Thyroid gland (tissue), 4 donors: ENCODE results near the gene KAZN. TPM values are rescaled to one million over a fixed set of nuclear protein-coding genes. Genes with fewer than 3 reads are reported as not detected.

Experiments
- DNase-seq, 2 donors: peaks; one replicate each; pipeline ENCODE4 v3.0.0-alpha.2; 2019
- H3K27ac ChIP-seq, 3 donors: fragments of 200-600 bp; sonication (generic); 1 replicate in 2 of 3; 2 replicates in 1 of 3; pipeline ENCODE4 v1.5.1; 2016 to 2019; ENCODE audit warnings: mild to moderate bottlenecking in 1 of 3, moderate library complexity in 1 of 3
- H3K27me3 ChIP-seq: fragments of 200-600 bp; sonication (generic); one replicate; pipeline ENCODE4 v1.5.1; 2019
- H3K36me3 ChIP-seq, 2 donors: fragments of 200-600 bp; sonication (generic); one replicate each; pipeline ENCODE4 v1.5.1; 2016 to 2019
- H3K4me1 ChIP-seq, 2 donors: fragments of 200-600 bp; sonication (generic); one replicate each; pipeline ENCODE4 v1.5.1; 2017 to 2019
- H3K4me3 ChIP-seq, 3 donors: fragments of 200-600 bp; sonication (generic); replicated peaks in 1 of 3; 1 replicate in 2 of 3; 2 replicates in 1 of 3; pipeline ENCODE4 v1.5.1; 2016; ENCODE audit warnings: mild to moderate bottlenecking in 1 of 3
- H3K9me3 ChIP-seq: fragments of 200-600 bp; sonication (generic); one replicate; pipeline ENCODE4 v1.5.1; 2017
- CTCF ChIP-seq, 6 experiments: fragments of 200-600 bp in 3 of 6; fragments of 450-650 bp in 3 of 6; sonication (generic) in 3 of 6; IDR thresholded peaks; one replicate each; pipeline ENCODE4 v1.5.1; 2016 to 2019; ENCODE audit warnings: antibody characterized with exemption in 6 of 6, mild to moderate bottlenecking in 2 of 6, inconsistent platforms in 1 of 6, moderate library complexity in 1 of 6
- POLR2A ChIP-seq, 2 donors: fragments of 450-650 bp; IDR thresholded peaks; one replicate each; pipeline ENCODE4 v1.6.1; 2017; ENCODE audit warnings: antibody characterized with exemption in 2 of 2, mild to moderate bottlenecking in 2 of 2, moderate library complexity in 1 of 2
- WGBS, 2 donors: methylation state at CpG; one replicate each; pipeline ENCODE4 v1.1.5; 2017; 5-methylcytosine and 5-hydroxymethylcytosine counted together
- intact Hi-C: fragments of 100-400 bp; cut with DNase I; formaldehyde crosslinking; loops from one replicate; pipeline ENCODE4 v1.15.1; 2023
- total RNA-seq, 4 donors: library from RNA; depleted of rRNA; stranded (reverse); fragments of >200 nt; gene quantifications; one replicate each; pipeline ENCODE4 v1.2.3, GENCODE V29; 2016

The KAZN gene
- total RNA-seq, 4 donors from 2014 or later, result 14.8 to 28.6 (median 18.2) TPM

- no peak for TF ChIP-seq CTCF (IDR thresholded peaks at IDR 0.05)
- no peak for TF ChIP-seq POLR2A (IDR thresholded peaks at IDR 0.05)
- no peak for DNase-seq
- 84 to 86% methylated on average over 15 of the region's 15 CpGs for WGBS, 2 donors
- H3K4me1 ChIP-seq, result no peaks in the 10 kb centered on the region
- H3K27ac ChIP-seq, result no peak overlapping the region
- peaks cover 0 to 12% of the 10 kb centered on the region in 2 donors for H3K36me3 ChIP-seq
- no peaks in the 10 kb centered on the region for H3K9me3 ChIP-seq
- intact Hi-C loops, result no loop called here
- no peaks in the 10 kb centered on the region for H3K27me3 ChIP-seq
- no peak overlapping the region for H3K4me3 ChIP-seq
These were observed 467.7 kb downstream of the KAZN start for GRCh38 chr1:15066191-15066590.

GRCh38 chr1:15067148-15067547, 468.7 kb downstream of the KAZN start:
- WGBS, 2 donors, result 95 to 97% methylated on average over 4 of the region's 4 CpGs
- Histone ChIP-seq H3K36me3 (peaks cover 0 to 12% of the 10 kb centered on the region in 2 donors), H3K27ac (no peak overlapping the region), H3K27me3 (no peaks in the 10 kb centered on the region), H3K9me3 (no peaks in the 10 kb centered on the region), H3K4me3 (no peak overlapping the region), H3K4me1 (no peaks in the 10 kb centered on the region)
- DNase-seq, result no peak
- no peak for TF ChIP-seq POLR2A (IDR thresholded peaks at IDR 0.05)
- no peak for TF ChIP-seq CTCF (IDR thresholded peaks at IDR 0.05)
- intact Hi-C loops, result no loop called here

DNA sequence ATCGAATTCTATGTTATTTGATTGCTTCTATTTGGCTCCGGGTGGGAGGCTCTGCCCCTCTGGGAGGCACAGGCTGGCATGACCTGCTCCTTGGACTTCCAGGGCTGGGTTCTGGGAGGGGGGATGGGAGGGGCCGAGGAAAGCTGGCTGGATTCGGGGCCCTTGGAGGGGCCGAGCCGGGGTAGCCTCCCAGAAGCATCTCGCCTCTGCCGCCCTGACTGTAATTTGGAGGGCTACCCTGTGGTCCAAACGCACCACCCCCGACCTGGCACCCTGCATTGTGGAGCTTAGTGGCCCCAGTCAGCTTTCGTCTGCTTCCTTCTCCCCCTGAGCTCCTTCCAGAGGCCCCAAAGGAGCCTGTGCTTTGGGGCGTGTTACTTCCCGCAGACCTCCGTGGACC, 469.7 kb downstream of the KAZN start:
- Histone ChIP-seq H3K9me3 (no peaks in the 10 kb centered on the region), H3K27me3 (no peaks in the 10 kb centered on the region), H3K4me3 (no peak overlapping the region), H3K27ac (no peak overlapping the region), H3K4me1 (no peaks in the 10 kb centered on the region), H3K36me3 (peaks cover 0 to 12% of the 10 kb centered on the region in 2 donors)
- TF ChIP-seq POLR2A (IDR thresholded peaks at IDR 0.05), result no peak
- TF ChIP-seq CTCF (IDR thresholded peaks at IDR 0.05), result no peak
- intact Hi-C loops, result no loop called here
- no peak for DNase-seq
- 91 to 93% methylated on average over 14 of the region's 14 CpGs for WGBS, 2 donors

- no peak for TF ChIP-seq POLR2A (IDR thresholded peaks at IDR 0.05)
- Histone ChIP-seq H3K9me3 (no peaks in the 10 kb centered on the region), H3K4me1 (no peaks in the 10 kb centered on the region), H3K27ac (no peak overlapping the region), H3K27me3 (no peaks in the 10 kb centered on the region), H3K36me3 (peaks cover 0 to 5% of the 10 kb centered on the region in 2 donors), H3K4me3 (no peak overlapping the region)
- intact Hi-C loops, result no loop called here
- 91 to 94% methylated on average over 4 of the region's 4 CpGs for WGBS, 2 donors
- no peak for DNase-seq
These were observed 470.5 kb downstream of the KAZN start for GRCh38 chr1:15068997-15069396.

- no peak for DNase-seq
- H3K27ac ChIP-seq, result no peak overlapping the region
- no peak overlapping the region for H3K4me3 ChIP-seq
- H3K4me1 ChIP-seq, result no peaks in the 10 kb centered on the region
- 83 to 90% methylated on average over 9 to 12 of the region's 14 CpGs for WGBS, 2 donors
- no peaks in the 10 kb centered on the region for H3K27me3 ChIP-seq
- H3K36me3 ChIP-seq, result peaks cover 0 to 4% of the 10 kb centered on the region in 2 donors
- TF ChIP-seq POLR2A (IDR thresholded peaks at IDR 0.05) (no peak), CTCF (IDR thresholded peaks at IDR 0.05) (no peak)
- H3K9me3 ChIP-seq, result no peaks in the 10 kb centered on the region
- intact Hi-C loops, result no loop called here
These were observed 471.8 kb downstream of the KAZN start for GRCh38 chr1:15070145-15070748.
